Upper lobe of left lung (tissue), 6 donors: ENCODE measurements around the gene CD69. TPM values are rescaled to one million over a fixed set of nuclear protein-coding genes. Genes with fewer than 3 reads are reported as not detected.

Experiments used
- ATAC-seq, 2 donors: fragments of 200-7000 bp; cut with Tn5 transposase; one replicate each; pipeline ENCODE4 v1.9.1; 2022; ENCODE audit warnings: mild to moderate bottlenecking in 2 of 2, moderate library complexity in 2 of 2; ENCODE audit not compliant: low FRiP score in 2 of 2
- DNase-seq, 2 donors: peaks; one replicate each; pipeline ENCODE4 v3.0.0-alpha.2; 2019 to 2020
- H3K27ac ChIP-seq, 4 donors: fragments of 200-600 bp; sonication (generic); one replicate each; pipeline ENCODE4 v1.5.1; 2016 to 2019
- H3K27me3 ChIP-seq, 4 donors: fragments of 200-600 bp; sonication (generic); one replicate each; pipeline ENCODE4 v1.5.1; 2017 to 2019
- H3K36me3 ChIP-seq, 4 donors: fragments of 200-600 bp; sonication (generic); one replicate each; pipeline ENCODE4 v1.5.1; 2016 to 2019
- H3K4me1 ChIP-seq, 4 donors: fragments of 200-600 bp; sonication (generic); one replicate each; pipeline ENCODE4 v1.5.1; 2018 to 2019
- H3K4me3 ChIP-seq, 4 donors: fragments of 200-600 bp; sonication (generic); one replicate each; pipeline ENCODE4 v1.5.1; 2017 to 2019; ENCODE audit warnings: mild to moderate bottlenecking in 2 of 4, moderate library complexity in 1 of 4
- H3K9me3 ChIP-seq, 4 donors: fragments of 200-600 bp; sonication (generic); one replicate each; pipeline ENCODE4 v1.5.1; 2018 to 2019
- CTCF ChIP-seq, 6 experiments: fragments of 450-650 bp in 4 of 6; fragments of 200-600 bp in 2 of 6; sonication (generic) in 2 of 6; IDR thresholded peaks; one replicate each; pipeline ENCODE4 v1.5.1; 2016 to 2019; ENCODE audit warnings: antibody characterized with exemption in 6 of 6
- EP300 ChIP-seq, 4 donors: sonication (generic); formaldehyde crosslinking; IDR thresholded peaks; one replicate each; pipeline ENCODE4 v1.5.1; 2017; ENCODE audit warnings: antibody characterized with exemption in 4 of 4, control low read depth in 2 of 4
- POLR2A ChIP-seq, 4 donors: fragments of 450-650 bp; IDR thresholded peaks; one replicate each; pipeline ENCODE4 v1.5.1; 2016 to 2017; ENCODE audit warnings: antibody characterized with exemption in 4 of 4, mild to moderate bottlenecking in 2 of 4
- POLR2AphosphoS5 ChIP-seq, 2 donors: sonication (generic); formaldehyde crosslinking; IDR thresholded peaks; one replicate each; pipeline ENCODE4 v1.5.1; 2017; ENCODE audit warnings: antibody characterized with exemption in 2 of 2
- WGBS, 2 donors: methylation state at CpG; one replicate each; pipeline ENCODE4 v1.1.5; 2017 to 2018; 5-methylcytosine and 5-hydroxymethylcytosine counted together
- total RNA-seq, 6 donors: library from RNA; depleted of rRNA in 4 of 6; stranded (reverse); fragments of >200 nt in 4 of 6; gene quantifications; one replicate each; pipeline versions ENCODE4 v1.1.0 to v1.2.1, GENCODE V29; 2016 to 2021
- donor health status: DM: no; HTN: no; CAD: no; lungs with moderate emphysema.
- donor health status: DM: no; HTN: yes; CAD: no; lungs with severe emphysema.

Gene CD69
- total RNA-seq, 6 donors from 2014 or later = 2.8 to 25.2 (median 10.6) TPM

- ATAC-seq = no peak
- no peak overlapping the region for H3K4me3 ChIP-seq
- TF ChIP-seq EP300 (IDR thresholded peaks at IDR 0.05) (no peak), POLR2AphosphoS5 (IDR thresholded peaks at IDR 0.05) (no peak), POLR2A (IDR thresholded peaks at IDR 0.05) (no peak), CTCF (IDR thresholded peaks at IDR 0.05) (no peak)
- no peaks in the 10 kb centered on the region for H3K27me3 ChIP-seq
- no peaks in the 10 kb centered on the region for H3K9me3 ChIP-seq
- H3K4me1 ChIP-seq = no peaks in the 10 kb centered on the region
- H3K36me3 ChIP-seq = no peaks in the 10 kb centered on the region
- 82 to 87% methylated on average over 6 of the region's 6 CpGs for WGBS, 2 donors
- no peak for DNase-seq
- no peak overlapping the region for H3K27ac ChIP-seq
Measured at GRCh38 chr12:9786726-9787717, 26.3 kb upstream of the CD69 start.

GRCh38 chr12:9784816-9785215 is 24.1 kb upstream of the CD69 start:
- H3K4me3 ChIP-seq = no peak overlapping the region
- TF ChIP-seq POLR2AphosphoS5 (IDR thresholded peaks at IDR 0.05) (no peak), POLR2A (IDR thresholded peaks at IDR 0.05) (no peak), CTCF (IDR thresholded peaks at IDR 0.05) (no peak), EP300 (IDR thresholded peaks at IDR 0.05) (no peak)
- no peaks in the 10 kb centered on the region for H3K27me3 ChIP-seq
- no peaks in the 10 kb centered on the region for H3K36me3 ChIP-seq
- DNase-seq (no peak), ATAC-seq (no peak)
- H3K9me3 ChIP-seq = no peaks in the 10 kb centered on the region
- no peaks in the 10 kb centered on the region for H3K4me1 ChIP-seq
- H3K27ac ChIP-seq = no peak overlapping the region
- 68 to 89% methylated on average over 3 of the region's 3 CpGs for WGBS, 2 donors

- Histone ChIP-seq H3K9me3 (no peaks in the 10 kb centered on the region), H3K36me3 (no peaks in the 10 kb centered on the region), H3K27me3 (no peaks in the 10 kb centered on the region), H3K27ac (no peak overlapping the region), H3K4me1 (no peaks in the 10 kb centered on the region), H3K4me3 (no peak overlapping the region)
- TF ChIP-seq EP300 (IDR thresholded peaks at IDR 0.05) (no peak), CTCF (IDR thresholded peaks at IDR 0.05) (no peak), POLR2A (IDR thresholded peaks at IDR 0.05) (no peak)
- 98 to 100% methylated on average over 2 of the region's 2 CpGs for WGBS, 2 donors
- ATAC-seq = no peak
- no peak for DNase-seq
Measured at GRCh38 chr12:9784326-9784725, 23.6 kb upstream of the CD69 start.

GRCh38 chr12:9782547-9783382 is 22.1 kb upstream of the CD69 start:
- Histone ChIP-seq H3K9me3 (no peaks in the 10 kb centered on the region), H3K4me3 (no peak overlapping the region), H3K4me1 (no peaks in the 10 kb centered on the region), H3K36me3 (no peaks in the 10 kb centered on the region), H3K27ac (no peak overlapping the region), H3K27me3 (no peaks in the 10 kb centered on the region)
- WGBS, 2 donors = 78 to 81% methylated on average over 7 of the region's 7 CpGs
- DNase-seq (no peak), ATAC-seq (no peak)
- TF ChIP-seq CTCF (IDR thresholded peaks at IDR 0.05) = no peak
- no peak for TF ChIP-seq EP300 (IDR thresholded peaks at IDR 0.05)
- TF ChIP-seq POLR2AphosphoS5 (IDR thresholded peaks at IDR 0.05) = no peak
- TF ChIP-seq POLR2A (IDR thresholded peaks at IDR 0.05) = no peak
